Measurements from ENCODE around the gene CGREF1.
A peak's percentile ranks its signal among the peaks of the same experiment; 100 is the strongest.
"Not testable (repeated sequence)": the region's sequence is repeated elsewhere in the genome, so short reads cannot be mapped to it uniquely, and the experiment has no call there.

Gene CGREF1

GRCh38 chr2:27086724-27087593 is 32.0 kb downstream of the CGREF1 start, which contains the start of gene KHK:
TSS of gene KHK (plus strand) at chr2:27086772. CDS start at chr2:27087260, 488 bp downstream.
- DNase-seq, result peak; percentile 48

GRCh38 chr2:27086090-27086723 is 32.7 kb downstream of the CGREF1 start:
- peak; percentile 85 for DNase-seq

- DNase-seq, result peak; percentile 4
Measured at GRCh38 chr2:27085673-27086089, 33.2 kb downstream of the CGREF1 start.

GRCh38 chr2:27085062-27085672 is 33.8 kb downstream of the CGREF1 start:
- no peak for DNase-seq

GRCh38 chr2:27084297-27085061 is 34.4 kb downstream of the CGREF1 start:
- DNase-seq, result no peak

GRCh38 chr2:27083410-27084296 is 35.3 kb downstream of the CGREF1 start:
- DNase-seq, result no peak

- no peak for DNase-seq
Measured at GRCh38 chr2:27082773-27083409, 36.0 kb downstream of the CGREF1 start.

- DNase-seq, result no peak
Measured at GRCh38 chr2:27081984-27082772, 36.8 kb downstream of the CGREF1 start.

- DNase-seq, result no peak
Measured at GRCh38 chr2:27080603-27080936, 38.4 kb downstream of the CGREF1 start.

- no peak for DNase-seq
Measured at GRCh38 chr2:27080140-27080469, 38.8 kb downstream of the CGREF1 start.

GRCh38 chr2:27079233-27080139 is 39.4 kb downstream of the CGREF1 start:
- DNase-seq, result no peak

GRCh38 chr2:27078267-27079194 is 40.4 kb downstream of the CGREF1 start, which contains the start of gene EMILIN1:
TSS of gene EMILIN1 (plus strand) at chr2:27078615. CDS start at chr2:27079066, 451 bp downstream.
- no peak for DNase-seq

GRCh38 chr2:27077231-27077630 is 41.7 kb downstream of the CGREF1 start:
- no peak for DNase-seq

- no peak for DNase-seq
Measured at GRCh38 chr2:27076323-27076722, 42.6 kb downstream of the CGREF1 start.

GRCh38 chr2:27075566-27075871 is 43.4 kb downstream of the CGREF1 start:
- not testable (repeated sequence) for DNase-seq

- no peak for DNase-seq
Measured at GRCh38 chr2:27074738-27075565, 44.0 kb downstream of the CGREF1 start.

GRCh38 chr2:27073782-27074181 is 45.1 kb downstream of the CGREF1 start:
- no peak for DNase-seq

- no peak for DNase-seq
Measured at GRCh38 chr2:27072920-27073319, 46.0 kb downstream of the CGREF1 start.

Data from NCI-H748 treated with DMSO at 0.1 percent for 48 hours (cell line).